ENCODE results near the gene PPP3CA.

Gene PPP3CA

GRCh38 chr4:101286663-101287062 is 60.7 kb downstream of the PPP3CA start:
- no peak for DNase-seq

- no peak for DNase-seq
These were observed 61.3 kb downstream of the PPP3CA start for GRCh38 chr4:101285985-101286384.

GRCh38 chr4:101284546-101284945 is 62.8 kb downstream of the PPP3CA start:
- DNase-seq: peak; percentile 42

GRCh38 chr4:101283434-101283833 is 63.9 kb downstream of the PPP3CA start:
- no peak for DNase-seq

GRCh38 chr4:101282076-101282844 is 65.1 kb downstream of the PPP3CA start:
- peak; percentile 38 for DNase-seq

GRCh38 chr4:101280866-101281600 is 66.3 kb downstream of the PPP3CA start:
- DNase-seq: no peak

GRCh38 chr4:101279377-101279871 is 67.9 kb downstream of the PPP3CA start:
- DNase-seq: no peak

- no peak for DNase-seq
These were observed 69.7 kb downstream of the PPP3CA start for GRCh38 chr4:101277671-101278070.

GRCh38 chr4:101276661-101277060 is 70.7 kb downstream of the PPP3CA start:
- DNase-seq: no peak

GRCh38 chr4:101274888-101275752 is 72.2 kb downstream of the PPP3CA start:
- no peak for DNase-seq

GRCh38 chr4:101271516-101271915 is 75.8 kb downstream of the PPP3CA start:
- DNase-seq: no peak

GRCh38 chr4:101269682-101270081 is 77.6 kb downstream of the PPP3CA start:
- DNase-seq: no peak

- no peak for DNase-seq
These were observed 81.5 kb downstream of the PPP3CA start for GRCh38 chr4:101265816-101266172.

GRCh38 chr4:101264993-101265815 is 82.1 kb downstream of the PPP3CA start:
- no peak for DNase-seq

GRCh38 chr4:101264512-101264911 is 82.8 kb downstream of the PPP3CA start:
- no peak for DNase-seq

- DNase-seq: no peak
These were observed 84.6 kb downstream of the PPP3CA start for GRCh38 chr4:101262683-101263082.

GRCh38 chr4:101259876-101260275 is 87.5 kb downstream of the PPP3CA start:
- no peak for DNase-seq

- peak; percentile 6 for DNase-seq
These were observed 88.4 kb downstream of the PPP3CA start for GRCh38 chr4:101258883-101259282.

- DNase-seq: no peak
These were observed 91.1 kb downstream of the PPP3CA start for GRCh38 chr4:101256222-101256621.

GRCh38 chr4:101254776-101255175 is 92.5 kb downstream of the PPP3CA start:
- DNase-seq: no peak

GRCh38 chr4:101253121-101253520 is 94.2 kb downstream of the PPP3CA start:
- DNase-seq: no peak

GRCh38 chr4:101252721-101253120 is 94.6 kb downstream of the PPP3CA start:
- no peak for DNase-seq

All from CD4-positive, alpha-beta T cell treated with Interleukin-21 for 1 hour (primary cell).